Mesendoderm (in vitro differentiated cells): Measurements from ENCODE around the gene SOSTDC1. TPM values are rescaled to one million over a fixed set of nuclear protein-coding genes. Genes with fewer than 3 reads are reported as not detected.

Experiments
- DNase-seq: peaks from one replicate; pipeline ENCODE4 v3.0.0; 2013
- H2AK5ac ChIP-seq: 2 replicates; pipeline ENCODE4 v1.6.1; 2013; ENCODE audit warnings: low read length, inconsistent platforms
- H2BK120ac ChIP-seq: 2 replicates; pipeline ENCODE4 v1.6.1; 2013; ENCODE audit warnings: low read depth, mild to moderate bottlenecking, low read length, moderate library complexity, mixed read lengths
- H2BK15ac ChIP-seq: replicated peaks from 2 replicates; pipeline ENCODE4 v1.6.1; 2013; ENCODE audit warnings: low read depth, mild to moderate bottlenecking, moderate library complexity
- H2BK5ac ChIP-seq: 2 replicates; pipeline ENCODE4 v1.6.1; 2013; ENCODE audit warnings: low read length, inconsistent platforms
- H3K18ac ChIP-seq: 2 replicates; pipeline ENCODE4 v1.6.1; 2013; ENCODE audit warnings: mild to moderate bottlenecking, low read length, mixed read lengths
- H3K23ac ChIP-seq: one replicate; pipeline ENCODE4 v1.6.1; 2013; ENCODE audit warnings: low read length
- H3K27ac ChIP-seq: 2 replicates; pipeline ENCODE4 v1.5.1; 2013; ENCODE audit warnings: low read depth, mild to moderate bottlenecking, inconsistent platforms, low read length, moderate library complexity
- H3K27me3 ChIP-seq: 2 replicates; pipeline ENCODE4 v1.6.1; 2013; ENCODE audit warnings: low read length, control low read depth, mild to moderate bottlenecking, inconsistent platforms; ENCODE audit not compliant: insufficient read depth, poor library complexity
- H3K36me3 ChIP-seq: 2 replicates; pipeline ENCODE4 v1.6.1; 2013; ENCODE audit warnings: low read length, inconsistent platforms; ENCODE audit not compliant: control insufficient read depth, insufficient read depth
- H3K4ac ChIP-seq: one replicate; pipeline ENCODE4 v1.6.1; 2013; ENCODE audit warnings: low read depth, mild to moderate bottlenecking, low read length, moderate library complexity
- H3K4me1 ChIP-seq: 2 replicates; pipeline ENCODE4 v1.6.1; 2013; ENCODE audit warnings: low read depth, low read length, inconsistent platforms; ENCODE audit not compliant: control insufficient read depth
- H3K4me2 ChIP-seq: 2 replicates; pipeline ENCODE4 v1.6.1; 2013; ENCODE audit warnings: low read length
- H3K4me3 ChIP-seq: 2 replicates; pipeline ENCODE4 v1.5.1; 2013; ENCODE audit warnings: mild to moderate bottlenecking, low read length
- H3K56ac ChIP-seq: one replicate; pipeline ENCODE4 v1.6.1; 2013; ENCODE audit warnings: low read length
- H3K79me1 ChIP-seq: 2 replicates; pipeline ENCODE4 v1.6.1; 2013; ENCODE audit warnings: low read length, inconsistent platforms
- H3K79me2 ChIP-seq: 2 replicates; pipeline ENCODE4 v1.6.1; 2013; ENCODE audit warnings: mild to moderate bottlenecking, low read length; ENCODE audit not compliant: control insufficient read depth, insufficient read depth
- H3K9ac ChIP-seq: 2 replicates; pipeline ENCODE4 v1.6.1; 2013; ENCODE audit warnings: low read length, inconsistent platforms
- H4K5ac ChIP-seq: one replicate; pipeline ENCODE4 v1.6.1; 2013; ENCODE audit warnings: low read length
- H4K8ac ChIP-seq: one replicate; pipeline ENCODE4 v1.6.1; 2013; ENCODE audit warnings: low read depth, mild to moderate bottlenecking, control low read depth, low read length, moderate library complexity
- WGBS: extraction: QIAGEN DNeasy Blood & Tissue Kit; methylation state at CpG from one replicate; pipeline ENCODE4 v1.1.7; 2013; ENCODE audit warnings: low lambda C conversion rate, missing lambda C conversion rate; ENCODE audit not compliant: insufficient coverage; ENCODE audit errors: extremely low coverage; 5-methylcytosine and 5-hydroxymethylcytosine counted together
- small RNA-seq: library from polyadenylated mRNA; stranded (forward); fragments of <200 nt; extraction: miRNeasy Mini kit (QIAGEN cat#:217004); gene quantifications from one replicate; pipeline ENCODE3, GENCODE V24; 2013; ENCODE audit not compliant: insufficient read depth

The SOSTDC1 gene

DNA sequence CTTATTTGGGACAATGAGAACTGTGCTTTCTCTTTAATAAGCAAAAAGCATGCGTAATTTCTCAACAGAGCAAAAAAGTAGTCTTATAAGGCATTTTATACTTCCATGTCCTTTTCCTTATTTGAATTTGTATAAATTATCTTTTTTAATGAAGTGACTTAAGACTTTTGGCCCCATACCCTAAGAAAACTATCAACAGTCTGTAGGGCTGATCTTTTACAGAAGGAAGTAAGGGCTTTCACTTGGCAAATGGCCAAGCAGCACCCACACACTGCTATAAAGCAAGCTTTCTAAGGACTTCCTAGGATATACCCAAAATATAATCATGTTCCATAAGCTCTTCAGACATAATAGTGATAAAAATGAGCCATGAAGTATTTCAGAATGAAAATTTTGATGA, 47.6 kb downstream of the SOSTDC1 start:
- no peaks in the 10 kb centered on the region for H3K27me3 ChIP-seq
- no peak overlapping the region for H3K4me3 ChIP-seq
- H2BK15ac ChIP-seq, result no peak overlapping the region
- H4K8ac ChIP-seq, result no peak overlapping the region
- no CpG with 5 or more reads among the region's 1 CpG for WGBS
- H3K27ac ChIP-seq, result no peak overlapping the region
- no peak overlapping the region for H3K4me2 ChIP-seq
- H3K9ac ChIP-seq, result no peak overlapping the region
- no peak overlapping the region for H3K4ac ChIP-seq
- no peak overlapping the region for H2BK120ac ChIP-seq
- no peak overlapping the region for H3K18ac ChIP-seq
- H3K79me1 ChIP-seq, result no peaks in the 10 kb centered on the region
- no peaks in the 10 kb centered on the region for H3K79me2 ChIP-seq
- no peak overlapping the region for H4K5ac ChIP-seq
- H3K4me1 ChIP-seq, result peaks cover 6% of the 10 kb centered on the region
- no peak for DNase-seq
- H3K23ac ChIP-seq, result no peak overlapping the region
- H3K36me3 ChIP-seq, result no peaks in the 10 kb centered on the region
- H3K56ac ChIP-seq, result no peak overlapping the region
- no peak overlapping the region for H2BK5ac ChIP-seq
- no peak overlapping the region for H2AK5ac ChIP-seq

GRCh38 chr7:16416289-16417282, 49.0 kb downstream of the SOSTDC1 start:
- Histone ChIP-seq H3K27ac (no peak overlapping the region), H2BK15ac (no peak overlapping the region), H3K4me2 (no peak overlapping the region), H3K27me3 (no peaks in the 10 kb centered on the region), H3K79me1 (no peaks in the 10 kb centered on the region), H3K18ac (no peak overlapping the region), H3K4me1 (peaks cover under 1% of the 10 kb centered on the region), H3K56ac (no peak overlapping the region), H3K23ac (no peak overlapping the region), H3K4me3 (no peak overlapping the region), H3K9ac (no peak overlapping the region), H3K79me2 (no peaks in the 10 kb centered on the region), H4K5ac (no peak overlapping the region), H2BK5ac (no peak overlapping the region), H4K8ac (no peak overlapping the region), H2BK120ac (no peak overlapping the region), H3K36me3 (no peaks in the 10 kb centered on the region), H2AK5ac (no peak overlapping the region), H3K4ac (no peak overlapping the region)
- WGBS, result no CpG with 5 or more reads among the region's 7 CpGs
- no peak for DNase-seq

DNA sequence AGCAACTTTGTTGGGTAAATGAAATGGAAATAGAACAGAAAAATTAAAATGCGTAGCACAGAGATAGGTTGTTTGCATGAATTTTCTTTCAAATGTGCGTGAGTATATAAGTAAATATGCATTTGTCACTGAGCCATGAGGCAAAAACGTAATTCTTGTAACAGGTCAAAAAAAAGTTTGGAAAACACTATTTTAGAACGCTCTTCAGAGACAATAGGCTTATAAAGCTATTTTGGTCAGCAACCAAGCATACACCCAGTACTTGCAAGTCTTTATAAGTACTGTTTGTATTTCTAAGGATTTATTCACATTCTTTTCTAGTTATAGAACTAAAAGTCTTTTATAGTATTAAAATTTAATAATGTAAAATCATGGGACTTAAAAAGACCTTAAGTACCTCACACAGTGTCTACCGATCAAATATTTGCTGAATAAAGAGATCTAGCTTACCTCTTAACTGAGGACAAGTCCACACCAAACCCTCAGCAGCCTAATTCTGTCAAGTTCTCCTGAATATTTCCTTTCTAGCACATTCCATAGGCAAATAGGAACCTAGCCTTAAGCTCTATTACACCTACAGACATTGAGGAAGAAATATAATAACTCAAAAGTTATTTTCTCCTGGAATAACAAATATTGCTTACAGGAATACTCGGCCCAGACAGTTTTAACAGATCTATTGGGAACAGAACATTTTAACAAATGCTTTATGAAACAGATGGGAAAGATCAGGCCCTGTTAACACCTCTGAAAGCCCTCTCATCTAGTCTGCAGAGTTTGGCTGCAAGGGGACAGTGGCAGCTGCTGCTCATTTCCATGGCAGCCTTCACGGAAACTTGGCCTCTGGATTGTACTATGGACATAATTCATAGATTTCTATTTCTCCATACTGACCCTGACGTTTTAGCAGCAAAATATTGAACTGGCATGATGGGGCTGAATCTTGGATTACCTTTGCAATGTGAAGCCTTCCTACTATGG, 53.0 kb downstream of the SOSTDC1 start:
- no peaks in the 10 kb centered on the region for H3K36me3 ChIP-seq
- H3K79me2 ChIP-seq, result no peaks in the 10 kb centered on the region
- DNase-seq, result no peak
- no CpG with 5 or more reads among the region's 8 CpGs for WGBS
- H3K9ac ChIP-seq, result no peak overlapping the region
- no peaks in the 10 kb centered on the region for H3K27me3 ChIP-seq
- no peak overlapping the region for H3K56ac ChIP-seq
- H3K79me1 ChIP-seq, result no peaks in the 10 kb centered on the region
- no peak overlapping the region for H3K4me3 ChIP-seq
- H3K4me1 ChIP-seq, result no peaks in the 10 kb centered on the region
- H2BK15ac ChIP-seq, result peak overlapping the region; percentile 57
- no peak overlapping the region for H3K23ac ChIP-seq
- no peak overlapping the region for H4K8ac ChIP-seq
- no peak overlapping the region for H4K5ac ChIP-seq
- H3K4ac ChIP-seq, result no peak overlapping the region
- H2BK120ac ChIP-seq, result no peak overlapping the region
- no peak overlapping the region for H2AK5ac ChIP-seq
- H3K18ac ChIP-seq, result no peak overlapping the region
- H3K4me2 ChIP-seq, result no peak overlapping the region
- H2BK5ac ChIP-seq, result no peak overlapping the region
- no peak overlapping the region for H3K27ac ChIP-seq

Small RNA genes lying within 50 kb of the gene (small RNA-seq; reads per million reads assigned to genes)
- gene AC005014.3, result not detected
